Activated T-cell treated with anti-CD3 and anti-CD28 coated beads for 48 hours (primary cell): ENCODE data around the gene DGCR8.

Experiments used
- DNase-seq: peaks from one replicate; pipeline ENCODE4 v3.0.0-alpha.2; 2020; ENCODE audit warnings: low read depth

DGCR8 gene

GRCh38 chr22:20138417-20138738 lies 58.3 kb downstream of the DGCR8 start:
- DNase-seq = no peak

GRCh38 chr22:20138868-20139267 lies 58.8 kb downstream of the DGCR8 start:
- no peak for DNase-seq

GRCh38 chr22:20139391-20140106 lies 59.5 kb downstream of the DGCR8 start:
- no peak for DNase-seq

GRCh38 chr22:20140107-20140445 lies 60.0 kb downstream of the DGCR8 start:
- DNase-seq = no peak

- DNase-seq = no peak
Observed at GRCh38 chr22:20140521-20140964, 60.5 kb downstream of the DGCR8 start.

- DNase-seq = no peak
Observed at GRCh38 chr22:20141186-20142077, 61.4 kb downstream of the DGCR8 start.

- DNase-seq = no peak
Observed at GRCh38 chr22:20142711-20143621, 62.9 kb downstream of the DGCR8 start.

GRCh38 chr22:20143883-20144665 lies 64.0 kb downstream of the DGCR8 start:
- no peak for DNase-seq

GRCh38 chr22:20145206-20145831 lies 65.3 kb downstream of the DGCR8 start:
- DNase-seq = no peak

- no peak for DNase-seq
Observed at GRCh38 chr22:20145832-20146223, 65.8 kb downstream of the DGCR8 start.

GRCh38 chr22:20146777-20147176 lies 66.7 kb downstream of the DGCR8 start:
- no peak for DNase-seq

GRCh38 chr22:20147237-20147988 lies 67.4 kb downstream of the DGCR8 start:
- DNase-seq = no peak

GRCh38 chr22:20148414-20148813 lies 68.4 kb downstream of the DGCR8 start:
- DNase-seq = no peak

GRCh38 chr22:20149257-20150250 lies 69.5 kb downstream of the DGCR8 start:
- DNase-seq = no peak

GRCh38 chr22:20150381-20151275 lies 70.6 kb downstream of the DGCR8 start, which contains the start of gene CCDC188:
CCDC188 (minus strand) TSS chr22:20151055; CDS start chr22:20150986, 69 bp downstream.
- no peak for DNase-seq

- no peak for DNase-seq
Observed at GRCh38 chr22:20151276-20151588, 71.2 kb downstream of the DGCR8 start.

- no peak for DNase-seq
Observed at GRCh38 chr22:20152464-20152890, 72.4 kb downstream of the DGCR8 start.

GRCh38 chr22:20153945-20154344 lies 73.9 kb downstream of the DGCR8 start:
- DNase-seq = no peak
